AG04450 (cell line): ENCODE data around the gene ARRDC1. TPM values are rescaled to one million over a fixed set of nuclear protein-coding genes. Genes with fewer than 3 reads are reported as not detected.
A peak's percentile ranks its signal among the peaks of the same experiment; 100 is the strongest.

Experiments
- CTCF ChIA-PET: fragments of 300-600, 350-600 bp; formaldehyde crosslinking; extraction: SDS; loops from one replicate; lab custom pipeline; 2022; ENCODE audit warnings: antibody characterized with exemption, inconsistent platforms; lab: Charles Lee
- POLR2A ChIA-PET: fragments of 350-600 bp; formaldehyde crosslinking; extraction: SDS; loops from one replicate; lab custom pipeline; 2021; ENCODE audit warnings: antibody characterized with exemption, inconsistent platforms; lab: Yijun Ruan, JAX
- DNase-seq: peaks from one replicate; pipeline ENCODE4 v3.0.0-alpha.2; 2011; ENCODE audit warnings: low read depth, low spot score
- H3K27ac ChIP-seq: one replicate; pipeline ENCODE4 v1.5.1; 2012; ENCODE audit warnings: low read depth, low read length, control low read depth
- H3K27me3 ChIP-seq: one replicate; pipeline ENCODE4 v1.6.0; 2012; ENCODE audit warnings: low read length; ENCODE audit not compliant: control insufficient read depth, insufficient read depth
- H3K4me3 ChIP-seq: 2 replicates; pipeline ENCODE4 v1.5.1; 2011; ENCODE audit warnings: mild to moderate bottlenecking, low read depth, low read length, control low read depth
- H3K9me3 ChIP-seq: 2 replicates; pipeline ENCODE4 v1.5.1; 2012; ENCODE audit warnings: low read length; ENCODE audit not compliant: control insufficient read depth, insufficient read depth
- polyA plus RNA-seq: library from polyadenylated mRNA; depleted of rRNA; stranded (reverse); fragments of >200 nt; gene quantifications from 2 replicates; pipeline ENCODE4 v1.2.3, GENCODE V29; 2011
- TF ChIP-seq, protein P1 (sequence below): IDR thresholded peaks from 2 replicates; pipeline ENCODE4 v1.5.1; 2011; ENCODE audit warnings: low read depth, low read length, control low read depth, inconsistent platforms

The ARRDC1 gene
- polyA plus RNA-seq, 1 experiment, result 12.1 TPM

GRCh38 chr9:137639303-137640051 is 34.0 kb downstream of the ARRDC1 start:
- POLR2A ChIA-PET, result no interaction called here

GRCh38 chr9:137640862-137641261 is 35.4 kb downstream of the ARRDC1 start:
- Histone ChIP-seq H3K9me3 (no peaks in the 10 kb centered on the region), H3K27ac (no peak overlapping the region), H3K27me3 (no peaks in the 10 kb centered on the region), H3K4me3 (no peak overlapping the region)
- ChIA-PET POLR2A (no interaction called here), CTCF (interaction anchor here (1.2 kb wide), 1 partner anchor 32 kb away, joined by 3 read pairs; no protein-coding TSS in a partner anchor)
- TF ChIP-seq, protein P1, sequence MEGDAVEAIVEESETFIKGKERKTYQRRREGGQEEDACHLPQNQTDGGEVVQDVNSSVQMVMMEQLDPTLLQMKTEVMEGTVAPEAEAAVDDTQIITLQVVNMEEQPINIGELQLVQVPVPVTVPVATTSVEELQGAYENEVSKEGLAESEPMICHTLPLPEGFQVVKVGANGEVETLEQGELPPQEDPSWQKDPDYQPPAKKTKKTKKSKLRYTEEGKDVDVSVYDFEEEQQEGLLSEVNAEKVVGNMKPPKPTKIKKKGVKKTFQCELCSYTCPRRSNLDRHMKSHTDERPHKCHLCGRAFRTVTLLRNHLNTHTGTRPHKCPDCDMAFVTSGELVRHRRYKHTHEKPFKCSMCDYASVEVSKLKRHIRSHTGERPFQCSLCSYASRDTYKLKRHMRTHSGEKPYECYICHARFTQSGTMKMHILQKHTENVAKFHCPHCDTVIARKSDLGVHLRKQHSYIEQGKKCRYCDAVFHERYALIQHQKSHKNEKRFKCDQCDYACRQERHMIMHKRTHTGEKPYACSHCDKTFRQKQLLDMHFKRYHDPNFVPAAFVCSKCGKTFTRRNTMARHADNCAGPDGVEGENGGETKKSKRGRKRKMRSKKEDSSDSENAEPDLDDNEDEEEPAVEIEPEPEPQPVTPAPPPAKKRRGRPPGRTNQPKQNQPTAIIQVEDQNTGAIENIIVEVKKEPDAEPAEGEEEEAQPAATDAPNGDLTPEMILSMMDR, result no peak
- no peak for DNase-seq

More at GRCh38 chr9:137639303-137640051, 34.0 kb downstream of the ARRDC1 start:
- Histone ChIP-seq H3K27ac (no peak overlapping the region), H3K4me3 (peak overlapping the region; percentile 5), H3K9me3 (no peaks in the 10 kb centered on the region), H3K27me3 (no peaks in the 10 kb centered on the region)
- CTCF ChIA-PET, result no interaction called here
- TF ChIP-seq, protein P1, result no peak
- no peak for DNase-seq

DNA sequence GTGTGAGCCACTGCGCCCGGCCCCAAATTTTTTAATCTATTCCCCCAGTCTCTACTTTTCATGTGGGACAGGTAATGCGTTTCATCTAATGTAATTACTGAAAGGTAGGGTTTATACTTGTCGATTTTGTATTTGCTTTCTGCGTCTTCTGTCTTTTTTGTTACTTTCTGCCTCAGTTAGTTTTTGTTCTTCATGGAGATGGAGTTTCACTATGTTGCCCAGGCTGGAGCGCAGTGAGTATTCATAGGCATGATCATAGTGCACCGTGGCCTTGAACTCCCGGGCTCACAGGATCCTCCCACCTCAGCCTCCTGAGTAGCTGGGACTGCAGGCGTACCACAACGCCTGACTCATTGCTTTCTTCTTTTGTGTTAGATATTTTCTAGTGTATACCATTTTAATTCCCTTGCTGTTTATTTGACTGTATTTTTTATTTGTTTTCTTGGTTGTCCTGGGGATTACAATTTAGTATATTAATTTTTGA is 36.7 kb downstream of the ARRDC1 start:
- TF ChIP-seq, protein P1, result no peak
- Histone ChIP-seq H3K27me3 (no peaks in the 10 kb centered on the region), H3K27ac (no peak overlapping the region), H3K9me3 (no peaks in the 10 kb centered on the region), H3K4me3 (no peak overlapping the region)
- no peak for DNase-seq
- CTCF ChIA-PET, result interaction anchor here (1.4 kb wide), 1 partner anchor 31 kb away, joined by 4 read pairs; no protein-coding TSS in a partner anchor
- POLR2A ChIA-PET, result no interaction called here

GRCh38 chr9:137642892-137643291 is 37.4 kb downstream of the ARRDC1 start:
- POLR2A ChIA-PET, result no interaction called here
- H3K27me3 ChIP-seq, result no peaks in the 10 kb centered on the region

More at GRCh38 chr9:137642892-137643291, 37.4 kb downstream of the ARRDC1 start:
- H3K9me3 ChIP-seq, result no peaks in the 10 kb centered on the region
- no peak overlapping the region for H3K27ac ChIP-seq
- H3K4me3 ChIP-seq, result no peak overlapping the region
- no peak for DNase-seq
- TF ChIP-seq, protein P1, result no peak
- CTCF ChIA-PET, result interaction anchor here (1.4 kb wide), 1 partner anchor 30 kb away, joined by 4 read pairs; no protein-coding TSS in a partner anchor
